ENCODE results near the gene PTTG1. TPM values are rescaled to one million over a fixed set of nuclear protein-coding genes. Genes with fewer than 3 reads are reported as not detected.

PTTG1 gene
- total RNA-seq, 2 experiments from 2014 or later = 138 to 140 TPM

GRCh38 chr5:160475864-160476438 lies 54.3 kb downstream of the PTTG1 start:
- POLR2A ChIA-PET = no interaction called here

DNA sequence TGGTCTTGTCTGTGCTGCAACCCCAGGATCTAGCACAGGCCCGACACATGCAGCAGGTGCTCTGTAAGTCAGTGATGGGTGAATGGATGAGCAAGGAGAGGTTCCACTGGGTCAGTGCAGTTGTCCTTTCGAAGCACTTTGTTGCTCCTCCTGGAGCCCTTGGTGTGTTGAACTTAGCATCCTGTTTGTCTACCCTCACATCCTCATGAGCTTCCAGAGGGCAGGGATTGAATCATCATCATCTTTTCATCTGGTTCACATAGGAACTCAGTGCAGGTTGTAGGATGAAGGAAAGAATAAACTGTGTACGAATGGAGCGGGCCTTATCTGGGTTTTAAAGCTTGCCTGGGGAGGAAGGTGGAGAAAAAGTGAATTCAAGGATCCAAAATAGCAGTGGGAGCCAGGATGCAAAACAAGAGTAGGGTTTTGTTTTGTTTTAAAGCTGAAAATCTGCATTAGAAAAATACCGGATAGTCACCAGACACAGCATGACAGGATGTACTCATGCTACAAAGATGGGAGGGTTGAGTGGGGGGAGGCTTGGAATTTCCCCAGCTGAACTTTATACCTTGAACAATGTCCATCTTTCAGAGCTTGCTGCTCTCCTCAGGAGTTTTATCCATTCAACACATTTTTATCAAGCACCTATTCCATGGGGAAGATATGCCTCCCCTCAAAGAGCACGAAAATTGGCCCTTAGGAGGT lies 55.8 kb downstream of the PTTG1 start:
- H3K4me1 Mint-ChIP-seq (ENCODE audit: low read depth) = peaks cover 48% of the 10 kb centered on the region
- no peaks in the 10 kb centered on the region for H3K27me3 Mint-ChIP-seq (ENCODE audit: low read depth)
- peak overlapping the region; percentile 25 for H3K27ac Mint-ChIP-seq
- no peak for DNase-seq
- peaks cover 21% of the 10 kb centered on the region for H3K36me3 Mint-ChIP-seq (ENCODE audit: low read depth)
- no peak overlapping the region for H3K4me3 Mint-ChIP-seq
- ATAC-seq = no peak
- ChIA-PET POLR2A (interaction anchor here (0.7 kb wide), 1 partner anchor 9 kb away, joined by 3 read pairs; no protein-coding TSS in a partner anchor), CTCF (interaction anchor here (1.0 to 3.8 kb wide), 3 partner anchors 10 to 53 kb away, joined by 3 to 32 read pairs (median 3); no protein-coding TSS in a partner anchor)
- H3K9me3 Mint-ChIP-seq (ENCODE audit: insufficient read depth) = no peaks in the 10 kb centered on the region

More at GRCh38 chr5:160475864-160476438, 54.3 kb downstream of the PTTG1 start:
- Mint-ChIP-seq H3K4me1 (ENCODE audit: low read depth) (peaks cover 60% of the 10 kb centered on the region), H3K9me3 (ENCODE audit: insufficient read depth) (no peaks in the 10 kb centered on the region), H3K36me3 (ENCODE audit: low read depth) (peaks cover 17% of the 10 kb centered on the region), H3K27me3 (ENCODE audit: low read depth) (no peaks in the 10 kb centered on the region), H3K4me3 (no peak overlapping the region), H3K27ac (no peak overlapping the region)
- ATAC-seq = no peak
- CTCF ChIA-PET = interaction anchor here (0.6 to 3.4 kb wide), 6 partner anchors 25 to 58 kb away, joined by 3 to 54 read pairs (median 4); no protein-coding TSS in a partner anchor
- no peak for DNase-seq

DNA sequence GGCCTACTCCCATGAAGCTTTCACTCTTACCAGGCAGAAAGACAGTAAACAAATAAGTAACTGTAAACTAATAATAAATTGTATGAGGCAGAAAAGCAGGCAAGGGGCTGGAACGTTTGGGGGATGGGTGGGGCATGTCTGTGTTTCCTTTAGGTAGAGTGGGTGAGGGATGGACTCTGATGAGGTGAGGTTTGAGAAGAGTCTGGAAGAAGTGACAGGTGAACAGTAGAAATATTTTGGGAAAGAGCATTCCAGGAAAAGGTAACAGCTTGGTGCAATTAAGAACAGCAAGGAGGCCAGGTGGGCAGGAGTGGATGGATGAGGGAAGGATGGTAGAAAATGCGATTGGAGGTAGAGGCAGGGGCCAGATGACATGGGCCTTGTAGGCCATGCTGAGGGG lies 56.5 kb downstream of the PTTG1 start:
- POLR2A ChIA-PET = no interaction called here
- no peak for ATAC-seq
- H3K9me3 Mint-ChIP-seq (ENCODE audit: insufficient read depth) = no peaks in the 10 kb centered on the region
- no peaks in the 10 kb centered on the region for H3K27me3 Mint-ChIP-seq (ENCODE audit: low read depth)
- H3K4me1 Mint-ChIP-seq (ENCODE audit: low read depth) = peaks cover 43% of the 10 kb centered on the region
- peaks cover 22% of the 10 kb centered on the region for H3K36me3 Mint-ChIP-seq (ENCODE audit: low read depth)
- CTCF ChIA-PET = interaction anchor here (1.0 to 3.8 kb wide), 3 partner anchors 11 to 53 kb away, joined by 3 to 32 read pairs (median 3); no protein-coding TSS in a partner anchor
- peak overlapping the region; percentile 7 for H3K27ac Mint-ChIP-seq
- no peak overlapping the region for H3K4me3 Mint-ChIP-seq
- DNase-seq = no peak

Small RNA genes within 50 kb of the gene (microRNA-seq; reads per million reads assigned to microRNA genes)
- gene MIR3142 = not detected

Other genes starting within 250 kb of the PTTG1 start
- gene FABP6, start 192.3 kb upstream of the PTTG1 start, total RNA-seq = not detected
- under 1 TPM in 1 of 2 experiments, not detected in 1; 0.23 TPM for gene CCNJL, start 109.3 kb upstream of the PTTG1 start, total RNA-seq
- gene C1QTNF2, start 51.2 kb upstream of the PTTG1 start, total RNA-seq = not detected
- under 1 TPM; 0.29 to 0.45 TPM for gene FAM200C, start 21.8 kb upstream of the PTTG1 start, total RNA-seq
- 10 to 100 TPM; 41.0 to 46.9 TPM for gene SLU7, start 2.8 kb upstream of the PTTG1 start, total RNA-seq

Data from activated CD8-positive, alpha-beta T cell treated with anti-CD3 and anti-CD28 coated beads, Interleukin-2, amount 10 ng/mL, durations not matched to agents 7 days and 5 days (primary cell).